ENCODE results near the gene CNOT1. TPM values are rescaled to one million over a fixed set of nuclear protein-coding genes. Genes with fewer than 3 reads are reported as not detected.

The CNOT1 gene
- total RNA-seq, 1 experiment from 2014 or later, result 135 TPM

DNA sequence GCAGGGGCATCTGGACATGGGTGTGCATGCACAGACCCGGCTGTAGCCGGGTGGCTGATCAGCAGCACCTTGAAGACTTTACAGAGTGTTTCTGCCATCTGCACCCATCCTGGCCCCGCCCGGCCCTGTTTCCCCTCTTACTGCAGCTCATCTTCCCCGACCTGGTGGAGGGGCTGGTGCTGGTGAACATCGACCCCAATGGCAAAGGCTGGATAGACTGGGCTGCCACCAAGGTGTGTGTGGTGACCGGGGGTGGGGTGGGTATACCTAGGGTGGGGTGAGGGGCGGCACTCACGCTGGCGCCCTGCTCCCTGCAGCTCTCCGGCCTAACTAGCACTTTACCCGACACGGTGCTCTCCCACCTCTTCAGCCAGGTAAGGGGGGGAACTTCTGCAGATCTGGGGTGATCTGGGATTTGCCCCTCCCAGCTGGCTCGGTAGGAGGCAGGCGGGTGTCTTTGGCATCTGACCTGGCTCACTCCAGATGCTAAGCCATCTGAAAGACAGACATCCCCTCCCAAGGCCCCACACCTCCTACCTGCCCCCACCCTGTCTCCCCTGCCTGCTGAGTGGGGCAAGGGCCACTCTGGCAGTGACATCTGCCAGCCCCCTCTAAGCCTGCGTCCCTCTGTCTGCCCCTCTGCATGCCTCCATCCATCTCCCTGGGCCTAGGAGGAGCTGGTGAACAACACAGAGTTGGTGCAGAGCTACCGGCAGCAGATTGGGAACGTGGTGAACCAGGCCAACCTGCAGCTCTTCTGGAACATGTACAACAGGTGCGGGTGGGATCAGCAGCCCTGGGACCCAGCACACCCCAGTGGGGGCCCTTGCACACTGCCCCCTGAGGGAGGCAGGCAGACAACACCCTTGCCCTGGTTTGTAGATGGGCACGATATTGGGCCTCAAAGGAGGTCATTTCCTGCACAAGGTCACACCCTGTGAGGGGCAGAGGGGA, 123.1 kb downstream of the CNOT1 start:
- BruUV-seq (replicated peaks), result no TSS peak
- no peaks in the 10 kb centered on the region for H3K9me3 ChIP-seq (ENCODE audit: low read length)
- no peaks in the 10 kb centered on the region for H3K79me2 ChIP-seq (ENCODE audit: low read length)
- no peak overlapping the region for H3K9ac ChIP-seq (ENCODE audit: low read length)
- H3K4me2 ChIP-seq (ENCODE audit: low read length), result no peak overlapping the region
- POLR2A ChIA-PET (ENCODE audit: unreplicated experiment), result no interaction called here
- DNase-seq, result no peak
- H3K4me1 ChIP-seq (ENCODE audit: insufficient read depth, low read length), result peaks cover 1% of the 10 kb centered on the region; the same call in 1 of the 2 replicates
- no peaks in the 10 kb centered on the region for H3K9me2 ChIP-seq (replicated peaks; ENCODE audit: low read length)
- CTCF ChIA-PET, result no interaction called here
- H3K4me3 ChIP-seq (ENCODE audit: low read length), result no peak overlapping the region
- no peaks in the 10 kb centered on the region for H3K36me3 ChIP-seq (ENCODE audit: low read depth, low read length)
- intact Hi-C loops (cut with micrococcal nuclease), result no loop called here
- H3K27ac ChIP-seq (ENCODE audit: low read length), result no peak overlapping the region
- H3F3A ChIP-seq (ENCODE audit: low read length, unreplicated experiment), result no peaks in the 10 kb centered on the region
- H2AFZ ChIP-seq (ENCODE audit: low read length), result no peak overlapping the region
- H3K27me3 ChIP-seq (ENCODE audit: low read length), result no peaks in the 10 kb centered on the region
- TF ChIP-seq EZH2phosphoT487 (IDR thresholded peaks at IDR 0.05; ENCODE audit: borderline replicate concordance, low read length) (no peak), EZH2 (IDR thresholded peaks at IDR 0.05; ENCODE audit: low read length, unreplicated experiment) (no peak)
- TF ChIP-seq, protein P1, sequence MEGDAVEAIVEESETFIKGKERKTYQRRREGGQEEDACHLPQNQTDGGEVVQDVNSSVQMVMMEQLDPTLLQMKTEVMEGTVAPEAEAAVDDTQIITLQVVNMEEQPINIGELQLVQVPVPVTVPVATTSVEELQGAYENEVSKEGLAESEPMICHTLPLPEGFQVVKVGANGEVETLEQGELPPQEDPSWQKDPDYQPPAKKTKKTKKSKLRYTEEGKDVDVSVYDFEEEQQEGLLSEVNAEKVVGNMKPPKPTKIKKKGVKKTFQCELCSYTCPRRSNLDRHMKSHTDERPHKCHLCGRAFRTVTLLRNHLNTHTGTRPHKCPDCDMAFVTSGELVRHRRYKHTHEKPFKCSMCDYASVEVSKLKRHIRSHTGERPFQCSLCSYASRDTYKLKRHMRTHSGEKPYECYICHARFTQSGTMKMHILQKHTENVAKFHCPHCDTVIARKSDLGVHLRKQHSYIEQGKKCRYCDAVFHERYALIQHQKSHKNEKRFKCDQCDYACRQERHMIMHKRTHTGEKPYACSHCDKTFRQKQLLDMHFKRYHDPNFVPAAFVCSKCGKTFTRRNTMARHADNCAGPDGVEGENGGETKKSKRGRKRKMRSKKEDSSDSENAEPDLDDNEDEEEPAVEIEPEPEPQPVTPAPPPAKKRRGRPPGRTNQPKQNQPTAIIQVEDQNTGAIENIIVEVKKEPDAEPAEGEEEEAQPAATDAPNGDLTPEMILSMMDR (conservative IDR thresholded peaks at IDR 0.05; ENCODE audit: low read depth, low read length), result no peak
- no peak for ATAC-seq
- H4K20me1 ChIP-seq (ENCODE audit: low read length), result no peaks in the 10 kb centered on the region

- Histone ChIP-seq H4K20me1 (ENCODE audit: low read length) (no peaks in the 10 kb centered on the region), H3K27me3 (ENCODE audit: low read length) (no peaks in the 10 kb centered on the region), H3K4me1 (ENCODE audit: insufficient read depth, low read length) (peaks cover 7% of the 10 kb centered on the region; the same call in 1 of the 2 replicates), H3K9me3 (ENCODE audit: low read length) (no peaks in the 10 kb centered on the region), H3F3A (ENCODE audit: low read length, unreplicated experiment) (no peaks in the 10 kb centered on the region), H3K27ac (ENCODE audit: low read length) (no peak overlapping the region), H3K79me2 (ENCODE audit: low read length) (no peaks in the 10 kb centered on the region), H3K4me3 (ENCODE audit: low read length) (no peak overlapping the region), H3K9ac (ENCODE audit: low read length) (no peak overlapping the region), H3K4me2 (ENCODE audit: low read length) (no peak overlapping the region), H2AFZ (ENCODE audit: low read length) (no peak overlapping the region), H3K9me2 (replicated peaks; ENCODE audit: low read length) (no peaks in the 10 kb centered on the region), H3K36me3 (ENCODE audit: low read depth, low read length) (no peaks in the 10 kb centered on the region)
- DNase-seq, result no peak
- no peak for ATAC-seq
- POLR2A ChIA-PET (ENCODE audit: unreplicated experiment), result no interaction called here
- no TSS peak for BruUV-seq (replicated peaks)
- CTCF ChIA-PET, result no interaction called here
- intact Hi-C loops (cut with micrococcal nuclease), result no loop called here
- TF ChIP-seq, protein P1 (conservative IDR thresholded peaks at IDR 0.05; ENCODE audit: low read depth, low read length), result no peak
- TF ChIP-seq EZH2phosphoT487 (IDR thresholded peaks at IDR 0.05; ENCODE audit: borderline replicate concordance, low read length), result no peak
- no peak for TF ChIP-seq EZH2 (IDR thresholded peaks at IDR 0.05; ENCODE audit: low read length, unreplicated experiment)
Observed at GRCh38 chr16:58503863-58504688, 125.5 kb downstream of the CNOT1 start.
